Measurements from ENCODE around the gene IDH3G.

The IDH3G gene

GRCh38 chrX:153778684-153779101 is 15.5 kb downstream of the IDH3G start:
- no peak for DNase-seq (ENCODE audit: extremely low spot score)
- ChIA-PET CTCF (no interaction called here), POLR2A (no interaction called here)
- TF ChIP-seq CTCF (IDR thresholded peaks at IDR 0.05; ENCODE audit: control extremely low read depth, extremely low read depth, low read depth, missing control alignments) = no peak

- ChIA-PET CTCF (interaction anchor here (1.1 kb wide), 1 partner anchor 11 kb away, joined by 3 read pairs; no protein-coding TSS in a partner anchor), POLR2A (interaction anchor here (0.8 kb wide), 1 partner anchor 169 kb away, joined by 3 read pairs; no protein-coding TSS in a partner anchor)
- TF ChIP-seq CTCF (IDR thresholded peaks at IDR 0.05; ENCODE audit: control extremely low read depth, extremely low read depth, low read depth, missing control alignments) = no peak
- no peak for DNase-seq (ENCODE audit: extremely low spot score)
Measured at GRCh38 chrX:153778181-153778580, 16.0 kb downstream of the IDH3G start.

- DNase-seq (ENCODE audit: extremely low spot score) = no peak
- ChIA-PET POLR2A (interaction anchor here (0.8 kb wide), 1 partner anchor 169 kb away, joined by 3 read pairs; no protein-coding TSS in a partner anchor), CTCF (interaction anchor here (1.1 kb wide), 1 partner anchor 11 kb away, joined by 3 read pairs; no protein-coding TSS in a partner anchor)
- no peak for TF ChIP-seq CTCF (IDR thresholded peaks at IDR 0.05; ENCODE audit: control extremely low read depth, extremely low read depth, low read depth, missing control alignments)
Measured at GRCh38 chrX:153777261-153778090, 16.7 kb downstream of the IDH3G start.

GRCh38 chrX:153776611-153777045 is 17.5 kb downstream of the IDH3G start:
- CTCF ChIA-PET = no interaction called here
- POLR2A ChIA-PET = no interaction called here
- no peak for TF ChIP-seq CTCF (IDR thresholded peaks at IDR 0.05; ENCODE audit: control extremely low read depth, extremely low read depth, low read depth, missing control alignments)
- no peak for DNase-seq (ENCODE audit: extremely low spot score)

- POLR2A ChIA-PET = no interaction called here
- CTCF ChIA-PET = no interaction called here
- no peak for TF ChIP-seq CTCF (IDR thresholded peaks at IDR 0.05; ENCODE audit: control extremely low read depth, extremely low read depth, low read depth, missing control alignments)
Measured at GRCh38 chrX:153776120-153776599, 18.0 kb downstream of the IDH3G start.

GRCh38 chrX:153775293-153776119 is 18.7 kb downstream of the IDH3G start:
- no peak for DNase-seq (ENCODE audit: extremely low spot score)
- CTCF ChIA-PET = no interaction called here
- POLR2A ChIA-PET = no interaction called here
- no peak for TF ChIP-seq CTCF (IDR thresholded peaks at IDR 0.05; ENCODE audit: control extremely low read depth, extremely low read depth, low read depth, missing control alignments)

More at GRCh38 chrX:153776120-153776599, 18.0 kb downstream of the IDH3G start:
- no peak for DNase-seq (ENCODE audit: extremely low spot score)
